BE2C (cell line): ENCODE data around the gene CSRP3.

Source experiments
- DNase-seq: peaks from one replicate; pipeline ENCODE4 v3.0.0-alpha.2; 2020
- H3K27me3 ChIP-seq: fragments of 250-450 bp; sonication (Bioruptor Pico); 2 replicates; pipeline ENCODE4 v1.5.1; 2020; ENCODE audit warnings: mild to moderate bottlenecking
- H3K36me3 ChIP-seq: fragments of 250-450 bp; sonication (Bioruptor Pico); 2 replicates; pipeline ENCODE4 v1.5.1; 2020; ENCODE audit warnings: mild to moderate bottlenecking
- H3K4me1 ChIP-seq: fragments of 250-450 bp; sonication (Bioruptor Pico); 2 replicates; pipeline ENCODE4 v1.5.1; 2020
- H3K4me3 ChIP-seq: 2 replicates; pipeline ENCODE4 v1.5.1; 2011; ENCODE audit warnings: low read depth, low read length
- H3K9me3 ChIP-seq: fragments of 250-450 bp; sonication (Bioruptor Pico); 2 replicates; pipeline ENCODE4 v1.5.1; 2020
- CTCF ChIP-seq: IDR thresholded peaks from 2 replicates; pipeline ENCODE4 v1.5.1; 2012; ENCODE audit warnings: mild to moderate bottlenecking, low read depth, low read length

CSRP3 gene

DNA sequence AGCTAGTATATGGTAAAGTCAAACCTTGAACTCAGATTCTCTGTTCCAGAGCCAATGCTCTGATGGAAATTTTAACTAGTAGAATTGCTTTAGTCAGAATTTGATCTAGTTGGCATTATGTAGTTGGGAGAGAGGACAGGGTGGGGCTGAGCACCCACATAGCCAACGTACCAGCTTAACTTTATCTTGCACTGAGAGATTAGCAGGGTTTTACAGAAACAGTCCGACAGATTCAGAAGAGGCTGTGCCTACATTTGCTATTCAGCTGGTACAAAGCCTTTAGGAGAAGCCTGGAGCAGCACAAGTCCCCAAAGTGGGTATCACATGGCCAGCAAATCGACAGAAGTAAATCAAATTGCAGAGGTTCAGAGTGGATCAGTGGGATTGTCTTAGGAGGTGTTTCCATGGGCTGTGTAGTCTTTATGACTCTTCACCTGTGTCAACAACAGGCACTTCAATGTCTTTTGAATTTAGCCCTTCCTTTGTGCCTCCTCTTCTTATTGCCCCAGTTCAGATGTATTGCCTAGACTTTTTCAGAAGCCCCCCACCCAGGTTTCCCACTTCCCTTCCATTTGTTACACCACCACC lies 7.3 kb upstream of the CSRP3 start:
- TF ChIP-seq CTCF: no peak

DNA sequence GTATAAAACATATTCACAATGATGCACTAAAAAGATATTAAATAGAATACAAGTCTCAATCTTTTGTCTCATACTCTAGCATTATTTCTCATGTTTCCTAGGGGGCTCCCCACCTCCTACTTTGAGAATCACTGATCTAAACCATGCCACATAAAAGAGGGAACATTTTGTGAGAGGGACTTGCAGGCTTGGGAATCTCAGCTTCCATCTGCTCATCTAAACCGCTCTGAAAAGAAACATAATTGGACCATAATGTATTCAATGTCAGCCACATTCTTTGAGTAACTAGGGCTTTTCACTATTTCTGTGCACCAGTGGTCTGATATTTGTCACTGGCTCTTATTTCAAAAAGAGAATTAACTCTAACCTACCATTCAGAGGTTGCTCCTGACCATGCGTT lies 6.4 kb upstream of the CSRP3 start:
- Histone ChIP-seq H3K27me3 (no peaks in the 10 kb centered on the region), H3K36me3 (no peaks in the 10 kb centered on the region), H3K4me3 (no peak overlapping the region), H3K9me3 (no peaks in the 10 kb centered on the region), H3K4me1 (no peaks in the 10 kb centered on the region)
- TF ChIP-seq CTCF: no peak
- no peak for DNase-seq

More for the DNA sequence above, 7.3 kb upstream of the CSRP3 start:
- Histone ChIP-seq H3K27me3 (no peaks in the 10 kb centered on the region), H3K9me3 (no peaks in the 10 kb centered on the region), H3K4me1 (no peaks in the 10 kb centered on the region), H3K4me3 (no peak overlapping the region), H3K36me3 (no peaks in the 10 kb centered on the region)
- no peak for DNase-seq

GRCh38 chr11:19204836-19205235 lies 3.1 kb upstream of the CSRP3 start:
- Histone ChIP-seq H3K4me1 (no peaks in the 10 kb centered on the region), H3K36me3 (no peaks in the 10 kb centered on the region), H3K27me3 (no peaks in the 10 kb centered on the region), H3K9me3 (no peaks in the 10 kb centered on the region), H3K4me3 (no peak overlapping the region)
- no peak for DNase-seq
- TF ChIP-seq CTCF: no peak

DNA sequence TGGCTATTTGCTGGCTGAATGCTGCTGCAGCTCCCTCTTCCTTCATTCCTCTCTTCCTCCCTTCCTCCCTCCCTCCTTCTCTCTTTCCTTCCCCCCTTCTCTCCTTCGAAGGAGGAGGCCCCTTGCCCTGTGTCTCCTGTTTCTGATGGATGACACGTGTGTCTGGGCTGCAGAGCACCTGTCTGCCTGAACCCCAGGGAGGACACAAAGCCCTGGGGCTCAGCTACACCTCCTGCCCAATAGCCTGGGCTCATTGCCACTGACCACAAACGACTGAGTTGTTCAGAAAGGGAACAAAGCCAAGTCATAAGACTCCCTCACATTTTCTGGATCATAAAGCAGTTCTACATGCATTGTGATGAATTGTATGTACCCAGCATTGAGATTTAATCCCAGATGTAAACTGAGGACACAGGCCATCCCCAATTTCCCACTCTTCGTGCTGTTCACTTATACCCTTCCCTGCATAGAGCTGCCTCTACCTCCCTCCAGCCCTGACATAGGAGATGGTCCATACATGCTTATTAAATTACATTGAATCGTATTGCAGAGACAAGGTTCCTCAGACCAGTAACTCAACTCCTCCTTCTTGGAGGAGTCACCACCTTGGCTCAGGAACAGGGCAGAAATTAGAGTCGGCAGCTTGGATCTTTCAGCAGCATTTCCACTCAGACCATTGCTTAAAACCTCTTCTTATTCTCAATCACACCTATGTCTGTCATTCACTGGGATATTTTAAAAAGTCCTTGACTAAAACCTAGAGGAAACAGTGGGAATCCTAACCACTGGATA lies 1.2 kb downstream of the CSRP3 start:
- no peaks in the 10 kb centered on the region for H3K27me3 ChIP-seq
- H3K36me3 ChIP-seq: no peaks in the 10 kb centered on the region
- H3K9me3 ChIP-seq: no peaks in the 10 kb centered on the region
- no peak overlapping the region for H3K4me3 ChIP-seq
- no peak for DNase-seq
- no peak for TF ChIP-seq CTCF
- H3K4me1 ChIP-seq: no peaks in the 10 kb centered on the region

- H3K9me3 ChIP-seq: no peaks in the 10 kb centered on the region
- TF ChIP-seq CTCF: no peak
- no peaks in the 10 kb centered on the region for H3K4me1 ChIP-seq
- no peaks in the 10 kb centered on the region for H3K36me3 ChIP-seq
- DNase-seq: no peak
- no peak overlapping the region for H3K4me3 ChIP-seq
- H3K27me3 ChIP-seq: no peaks in the 10 kb centered on the region
Measured at GRCh38 chr11:19199771-19200170, 2.0 kb downstream of the CSRP3 start.

- Histone ChIP-seq H3K4me1 (no peaks in the 10 kb centered on the region), H3K9me3 (no peaks in the 10 kb centered on the region), H3K4me3 (no peak overlapping the region), H3K36me3 (no peaks in the 10 kb centered on the region), H3K27me3 (no peaks in the 10 kb centered on the region)
- no peak for TF ChIP-seq CTCF
- no peak for DNase-seq
Measured at GRCh38 chr11:19199048-19199447, 2.7 kb downstream of the CSRP3 start.
